Stimulated activated memory B cell treated with anti-CD40 and anti-IgM and Interleukin-4, amounts not matched to agents 10 μg/mL and 1 μg/mL and 100 μg/mL, for 72 hours (primary cell): Measurements from ENCODE around the gene OAT.
"Not testable (repeated sequence)": the region's sequence is repeated elsewhere in the genome, so short reads cannot be mapped to it uniquely, and the experiment has no call there.

ENCODE experiments used
- ATAC-seq: fragments of 150-1000 bp; cut with Tn5 transposase; 2 replicates; pipeline ENCODE4 v1.10.0; 2021
- H3K27ac Mint-ChIP-seq: one replicate; pipeline ENCODE4 v1.8.0; 2022; ENCODE audit warnings: mild to moderate bottlenecking, mixed read lengths
- H3K27me3 Mint-ChIP-seq: one replicate; pipeline ENCODE4 v1.8.0; 2022; ENCODE audit warnings: mixed read lengths
- H3K36me3 Mint-ChIP-seq: one replicate; pipeline ENCODE4 v1.8.0; 2022; ENCODE audit warnings: mixed read lengths
- H3K4me1 Mint-ChIP-seq: one replicate; pipeline ENCODE4 v1.8.0; 2022; ENCODE audit warnings: mixed read lengths
- H3K4me3 Mint-ChIP-seq: one replicate; pipeline ENCODE4 v1.8.0; 2022; ENCODE audit warnings: mild to moderate bottlenecking, moderate library complexity, mixed read lengths
- H3K9me3 Mint-ChIP-seq: one replicate; pipeline ENCODE4 v1.8.0; 2022; ENCODE audit warnings: mixed read lengths

Gene OAT

GRCh38 chr10:124380256-124380995 is 38.3 kb downstream of the OAT start:
- H3K27me3 Mint-ChIP-seq: peaks cover 77% of the 10 kb centered on the region
- peaks cover 5% of the 10 kb centered on the region for H3K36me3 Mint-ChIP-seq
- no peaks in the 10 kb centered on the region for H3K9me3 Mint-ChIP-seq
- H3K4me3 Mint-ChIP-seq: no peak overlapping the region
- H3K4me1 Mint-ChIP-seq: no peaks in the 10 kb centered on the region
- ATAC-seq: no peak
- no peak overlapping the region for H3K27ac Mint-ChIP-seq

- no peak for ATAC-seq
- Mint-ChIP-seq H3K4me1 (no peaks in the 10 kb centered on the region), H3K36me3 (peaks cover 5% of the 10 kb centered on the region), H3K27ac (no peak overlapping the region), H3K9me3 (no peaks in the 10 kb centered on the region), H3K27me3 (peaks cover 71% of the 10 kb centered on the region), H3K4me3 (no peak overlapping the region)
Observed at GRCh38 chr10:124379609-124380193, 39.0 kb downstream of the OAT start.

DNA sequence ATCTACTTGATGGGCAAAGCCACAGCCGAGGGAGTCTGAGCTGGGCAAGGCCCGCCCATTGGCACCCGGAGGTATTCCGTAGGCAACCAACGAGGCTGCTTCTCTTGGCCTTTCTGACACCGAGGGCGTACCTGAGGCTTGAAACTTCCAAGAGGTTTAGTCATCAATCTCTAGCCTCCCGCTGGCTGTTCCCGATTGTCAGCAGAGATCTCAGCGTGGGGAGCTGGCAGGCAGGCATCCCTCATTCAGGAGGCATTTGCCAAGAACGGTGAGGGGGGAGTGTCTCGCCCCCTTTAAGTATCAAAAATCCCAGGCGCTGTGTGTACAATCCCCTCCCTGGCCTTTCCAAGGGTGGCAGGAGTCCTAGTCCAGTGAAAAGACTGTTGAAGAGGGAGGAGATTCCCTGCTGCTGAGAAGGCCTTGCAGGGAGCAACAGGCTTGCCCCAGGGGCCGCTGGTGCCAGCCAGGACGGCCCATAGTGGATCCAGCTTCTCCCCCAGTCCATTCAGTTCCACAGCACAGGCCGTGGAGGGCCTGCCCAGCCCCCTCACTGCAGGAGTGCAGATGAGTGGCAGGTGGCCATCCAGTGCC is 39.7 kb downstream of the OAT start:
- no peak overlapping the region for H3K27ac Mint-ChIP-seq
- no peak overlapping the region for H3K4me3 Mint-ChIP-seq
- H3K4me1 Mint-ChIP-seq: no peaks in the 10 kb centered on the region
- no peaks in the 10 kb centered on the region for H3K9me3 Mint-ChIP-seq
- peaks cover 5% of the 10 kb centered on the region for H3K36me3 Mint-ChIP-seq
- H3K27me3 Mint-ChIP-seq: peaks cover 65% of the 10 kb centered on the region
- no peak for ATAC-seq

GRCh38 chr10:124378271-124378670 is 40.5 kb downstream of the OAT start:
- H3K4me3 Mint-ChIP-seq: no peak overlapping the region
- H3K36me3 Mint-ChIP-seq: peaks cover 5% of the 10 kb centered on the region
- ATAC-seq: no peak
- H3K27me3 Mint-ChIP-seq: peaks cover 58% of the 10 kb centered on the region
- H3K4me1 Mint-ChIP-seq: no peaks in the 10 kb centered on the region
- no peak overlapping the region for H3K27ac Mint-ChIP-seq
- no peaks in the 10 kb centered on the region for H3K9me3 Mint-ChIP-seq

GRCh38 chr10:124377101-124377500 is 41.6 kb downstream of the OAT start:
- Mint-ChIP-seq H3K27ac (no peak overlapping the region), H3K9me3 (no peaks in the 10 kb centered on the region), H3K36me3 (peaks cover 5% of the 10 kb centered on the region), H3K4me3 (no peak overlapping the region), H3K27me3 (peaks cover 54% of the 10 kb centered on the region), H3K4me1 (no peaks in the 10 kb centered on the region)
- no peak for ATAC-seq

GRCh38 chr10:124376411-124376810 is 42.3 kb downstream of the OAT start:
- Mint-ChIP-seq H3K36me3 (peaks cover 5% of the 10 kb centered on the region), H3K9me3 (no peaks in the 10 kb centered on the region), H3K4me1 (no peaks in the 10 kb centered on the region), H3K4me3 (no peak overlapping the region), H3K27me3 (peaks cover 56% of the 10 kb centered on the region), H3K27ac (no peak overlapping the region)
- no peak for ATAC-seq

GRCh38 chr10:124375691-124376090 is 43.0 kb downstream of the OAT start:
- no peaks in the 10 kb centered on the region for H3K4me1 Mint-ChIP-seq

DNA sequence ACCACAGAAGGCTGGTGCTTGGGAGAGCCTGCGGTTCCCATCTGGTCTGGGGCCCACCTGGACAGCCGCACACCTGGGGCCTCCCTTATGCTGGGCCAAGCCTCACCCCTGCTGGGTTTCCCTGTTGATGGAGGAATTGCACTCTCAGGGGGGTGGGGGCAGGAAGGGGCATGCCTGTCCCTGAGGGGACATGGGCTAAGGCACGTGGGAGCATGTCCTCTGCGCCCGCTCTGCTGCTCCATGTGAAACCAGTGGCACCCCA is 43.4 kb downstream of the OAT start:
- H3K36me3 Mint-ChIP-seq: no peaks in the 10 kb centered on the region
- peaks cover 56% of the 10 kb centered on the region for H3K27me3 Mint-ChIP-seq

More at GRCh38 chr10:124375691-124376090, 43.0 kb downstream of the OAT start:
- peaks cover 3% of the 10 kb centered on the region for H3K9me3 Mint-ChIP-seq
- ATAC-seq: no peak
- no peak overlapping the region for H3K27ac Mint-ChIP-seq
- H3K4me3 Mint-ChIP-seq: no peak overlapping the region
- peaks cover 4% of the 10 kb centered on the region for H3K36me3 Mint-ChIP-seq
- H3K27me3 Mint-ChIP-seq: peaks cover 56% of the 10 kb centered on the region

GRCh38 chr10:124374535-124375352 is 44.0 kb downstream of the OAT start:
- ATAC-seq: no peak
- Mint-ChIP-seq H3K27me3 (peaks cover 54% of the 10 kb centered on the region), H3K36me3 (no peaks in the 10 kb centered on the region), H3K9me3 (peaks cover 3% of the 10 kb centered on the region), H3K4me3 (no peak overlapping the region), H3K27ac (no peak overlapping the region), H3K4me1 (no peaks in the 10 kb centered on the region)

More for the DNA sequence above, 43.4 kb downstream of the OAT start:
- no peak overlapping the region for H3K4me3 Mint-ChIP-seq
- H3K4me1 Mint-ChIP-seq: no peaks in the 10 kb centered on the region
- H3K27ac Mint-ChIP-seq: no peak overlapping the region
- H3K9me3 Mint-ChIP-seq: peaks cover 3% of the 10 kb centered on the region
- no peak for ATAC-seq

DNA sequence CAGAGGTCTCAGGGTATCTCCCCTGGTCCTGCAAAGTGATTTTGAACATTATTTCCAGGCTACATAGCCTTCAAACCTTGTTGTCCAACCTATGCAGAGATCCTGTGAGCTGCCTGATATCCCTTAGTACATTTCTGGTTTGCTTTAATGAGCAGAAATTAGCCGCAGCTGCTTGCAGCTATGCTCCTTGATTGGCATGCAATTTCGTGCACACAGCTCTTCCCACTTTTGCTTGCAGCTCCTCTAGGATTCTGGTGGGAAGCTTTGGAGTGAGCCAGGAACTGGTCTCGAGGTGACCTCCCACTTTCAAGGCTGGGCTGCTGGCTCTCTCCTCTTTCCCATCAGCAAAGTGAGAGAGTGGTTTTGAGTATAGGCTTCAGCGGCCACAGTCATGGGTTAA is 45.8 kb downstream of the OAT start:
- Mint-ChIP-seq H3K4me3 (no peak overlapping the region), H3K9me3 (peaks cover 3% of the 10 kb centered on the region), H3K36me3 (no peaks in the 10 kb centered on the region), H3K4me1 (no peaks in the 10 kb centered on the region), H3K27ac (no peak overlapping the region), H3K27me3 (peaks cover 39% of the 10 kb centered on the region)
- ATAC-seq: no peak

DNA sequence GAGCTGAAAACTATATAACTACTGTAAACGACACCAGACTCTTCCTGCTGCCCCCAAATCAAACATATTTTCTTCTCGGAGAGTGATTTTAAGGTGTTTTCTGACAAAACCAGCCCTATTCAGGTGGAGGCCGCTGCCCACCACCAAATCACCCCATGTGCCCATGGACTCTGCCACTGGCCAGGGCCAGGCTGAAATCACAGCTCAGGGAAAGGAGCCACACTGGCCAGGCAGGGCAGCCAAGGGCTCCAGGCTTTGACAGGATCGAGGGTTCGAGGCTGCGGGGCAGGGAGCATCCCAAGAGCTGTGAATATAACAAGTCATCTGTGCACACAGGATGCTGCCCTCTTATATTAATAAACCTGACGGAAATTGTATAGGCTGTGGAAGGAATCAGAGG is 48.3 kb downstream of the OAT start:
- Mint-ChIP-seq H3K4me3 (no peak overlapping the region), H3K27ac (no peak overlapping the region), H3K9me3 (peaks cover 3% of the 10 kb centered on the region), H3K36me3 (no peaks in the 10 kb centered on the region), H3K4me1 (peaks cover 8% of the 10 kb centered on the region), H3K27me3 (peaks cover 46% of the 10 kb centered on the region)
- no peak for ATAC-seq

- peaks cover 3% of the 10 kb centered on the region for H3K9me3 Mint-ChIP-seq
- no peaks in the 10 kb centered on the region for H3K36me3 Mint-ChIP-seq
- no peak overlapping the region for H3K4me3 Mint-ChIP-seq
- H3K27me3 Mint-ChIP-seq: peaks cover 46% of the 10 kb centered on the region
- ATAC-seq: no peak
- peaks cover 8% of the 10 kb centered on the region for H3K4me1 Mint-ChIP-seq
- no peak overlapping the region for H3K27ac Mint-ChIP-seq
Observed at GRCh38 chr10:124369986-124370385, 48.7 kb downstream of the OAT start.

GRCh38 chr10:124369533-124369932 is 49.2 kb downstream of the OAT start:
- H3K36me3 Mint-ChIP-seq, H3K27ac Mint-ChIP-seq, H3K4me1 Mint-ChIP-seq, ATAC-seq, H3K4me3 Mint-ChIP-seq, H3K9me3 Mint-ChIP-seq: not testable (repeated sequence)
- peaks cover 46% of the 10 kb centered on the region for H3K27me3 Mint-ChIP-seq

DNA sequence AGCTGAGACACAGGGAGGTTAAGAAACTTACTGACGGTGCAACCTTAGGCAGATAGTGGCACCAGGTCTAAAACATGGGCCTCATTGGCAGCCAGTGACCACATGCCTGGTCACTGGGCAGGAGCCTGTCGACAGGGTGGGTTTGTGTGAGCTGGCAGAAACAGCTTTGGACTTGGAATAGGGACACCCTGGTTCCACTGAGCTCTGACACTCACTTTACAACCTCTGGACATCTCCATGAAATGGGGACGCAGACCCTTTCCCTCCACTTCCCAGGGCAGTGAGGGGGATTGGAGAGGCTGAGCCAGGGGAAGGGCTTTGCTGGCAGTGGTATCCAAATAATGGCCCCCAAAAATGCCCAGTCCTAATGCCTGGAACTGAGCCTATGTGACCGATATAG is 49.7 kb downstream of the OAT start:
- Mint-ChIP-seq H3K9me3 (peaks cover 3% of the 10 kb centered on the region), H3K4me3 (no peak overlapping the region), H3K27ac (no peak overlapping the region), H3K27me3 (peaks cover 46% of the 10 kb centered on the region), H3K4me1 (peaks cover 8% of the 10 kb centered on the region), H3K36me3 (no peaks in the 10 kb centered on the region)
- no peak for ATAC-seq

- H3K27me3 Mint-ChIP-seq: peaks cover 46% of the 10 kb centered on the region
Observed at GRCh38 chr10:124367936-124368335, 50.8 kb downstream of the OAT start.

More at GRCh38 chr10:124367936-124368335, 50.8 kb downstream of the OAT start:
- Mint-ChIP-seq H3K36me3 (no peaks in the 10 kb centered on the region), H3K9me3 (peaks cover 3% of the 10 kb centered on the region), H3K27ac (no peak overlapping the region), H3K4me1 (peaks cover 8% of the 10 kb centered on the region), H3K4me3 (no peak overlapping the region)
- ATAC-seq: no peak
